K562 (cell line): ENCODE measurements around the gene TAF11. TPM values are rescaled to one million over a fixed set of nuclear protein-coding genes. Genes with fewer than 3 reads are reported as not detected.

Experiments used
- BACH1 ChIP-seq: fragments of 200-800 bp; sonication (Bioruptor generic); IDR thresholded peaks from 2 replicates; pipeline ENCODE4 v1.6.1; 2016; ENCODE audit warnings: missing genetic modification characterization, missing compliant biosample characterization
- C11orf30 ChIP-seq: fragments of 450-650 bp; IDR thresholded peaks from 2 replicates; pipeline ENCODE4 v1.6.1; 2016; ENCODE audit warnings: low read depth, mild to moderate bottlenecking
- CAMTA2 ChIP-seq: fragments of 250-450 bp; sonication (Bioruptor Pico); conservative IDR thresholded peaks from 2 replicates; pipeline ENCODE4 v1.5.1; 2022
- CHD4 ChIP-seq: fragments of 200-600 bp; sonication (generic); IDR thresholded peaks from 3 replicates; pipeline ENCODE4 v1.6.1; 2012; ENCODE audit warnings: low read depth, mild to moderate bottlenecking, mixed read lengths, low read length, inconsistent platforms; ENCODE audit not compliant: insufficient read depth, insufficient replicate concordance, poor library complexity, severe bottlenecking
- CSDE1 ChIP-seq, 2 experiments: fragments of 450-650 bp; IDR thresholded peaks; 2 replicates each; pipeline ENCODE4 v1.6.1; 2016; ENCODE audit warnings: mild to moderate bottlenecking in 1 of 2
- ID3 ChIP-seq, 2 experiments: fragments of 250-450 bp in 1 of 2; fragments of 450-650 bp in 1 of 2; sonication (Bioruptor Pico) in 1 of 2; IDR thresholded peaks; 2 replicates each; pipeline versions ENCODE4 v1.6.1 to v1.8.0; 2016 to 2021; ENCODE audit warnings: mild to moderate bottlenecking in 2 of 2, moderate library complexity in 2 of 2, missing compliant biosample characterization in 1 of 2, missing genetic modification characterization in 1 of 2
- KDM4B ChIP-seq, 2 experiments: fragments of 450-650 bp in 1 of 2; sonication (generic) in 1 of 2; IDR thresholded peaks; 2 replicates each; pipeline ENCODE4 v1.6.1; 2016 to 2017; ENCODE audit warnings: borderline replicate concordance in 2 of 2, antibody characterized with exemption in 1 of 2, low read depth in 1 of 2, mild to moderate bottlenecking in 1 of 2
- KLF1 ChIP-seq: fragments of 450-650 bp; IDR thresholded peaks from 2 replicates; pipeline ENCODE4 v1.6.1; 2016; ENCODE audit warnings: missing genetic modification characterization, missing compliant biosample characterization
- MAFK ChIP-seq: IDR thresholded peaks from 2 replicates; pipeline ENCODE4 v1.6.1; 2011; ENCODE audit warnings: low read length, improper control_type of control experiment
- NFIC ChIP-seq: fragments of 450-650 bp; IDR thresholded peaks from 2 replicates; pipeline ENCODE4 v1.6.1; 2017; ENCODE audit warnings: mild to moderate bottlenecking, inconsistent platforms
- NFRKB ChIP-seq: fragments of 450-650 bp; IDR thresholded peaks from 2 replicates; pipeline ENCODE4 v1.6.1; 2016; ENCODE audit warnings: low read depth
- PHB ChIP-seq: fragments of 250-450 bp; sonication (Bioruptor Pico); IDR thresholded peaks from 2 replicates; pipeline ENCODE4 v1.5.0; 2021
- RBM22 ChIP-seq: fragments of 200-400 bp; formaldehyde crosslinking; IDR thresholded peaks from 2 replicates; pipeline ENCODE4 v1.6.1; 2018; ENCODE audit warnings: low read length, low read depth; ENCODE audit not compliant: poor library complexity, severe bottlenecking
- SMC3 ChIP-seq: conservative IDR thresholded peaks from 2 replicates; pipeline ENCODE4 v1.6.1; 2011; ENCODE audit warnings: low read depth, low read length, improper control_type of control experiment; ENCODE audit not compliant: insufficient read depth
- SNIP1 ChIP-seq: fragments of 450-650 bp; IDR thresholded peaks from 2 replicates; pipeline ENCODE4 v1.7.1; 2017; ENCODE audit warnings: low read depth, mild to moderate bottlenecking
- STAT5A ChIP-seq: IDR thresholded peaks from 2 replicates; pipeline ENCODE4 v1.6.1; 2012; ENCODE audit warnings: low read length, inconsistent platforms, borderline replicate concordance
- XRCC5 ChIP-seq: fragments of 200-400 bp; formaldehyde crosslinking; IDR thresholded peaks from 2 replicates; pipeline ENCODE4 v1.6.1; 2017; ENCODE audit warnings: low read depth, mild to moderate bottlenecking, low read length
- ZHX1 ChIP-seq: fragments of 150-350 bp; conservative IDR thresholded peaks from 2 replicates; pipeline ENCODE4 v1.6.1; 2014; ENCODE audit warnings: low read length
- ZNF76 ChIP-seq: fragments of 250-450 bp; sonication (Bioruptor Pico); IDR thresholded peaks from 2 replicates; pipeline ENCODE4 v1.4.0; 2020; ENCODE audit warnings: mild to moderate bottlenecking, moderate library complexity, borderline replicate concordance
- polyA plus RNA-seq, 8 experiments: library from polyadenylated mRNA; depleted of rRNA in 4 of 8; stranded (reverse) in 5 of 8; unstranded in 3 of 8; fragments of >200 nt; fragmentation: Nextera tagmentation in 2 of 8; fragmentation: Illumina TruSeq in 1 of 8; extraction: Ambion mirVana in 2 of 8; extraction: Trizol in 1 of 8; gene quantifications; 2 replicates each; pipeline versions ENCODE4 v1.2.1 to v1.2.3, GENCODE V29; 2011 to 2014; ENCODE audit warnings: inconsistent platforms in 1 of 8, missing spikeins in 1 of 8
- total RNA-seq, 7 experiments: library from RNA; depleted of rRNA in 6 of 7; stranded (reverse); fragments of >200 nt in 6 of 7; fragmentation: Illumina TruSeq in 2 of 7; extraction: Trizol in 2 of 7; gene quantifications; 2 replicates each; pipeline versions ENCODE4 v1.2.1 to v1.2.3, GENCODE V29; 2011 to 2021; ENCODE audit warnings: low replicate concordance in 1 of 7
- TF ChIP-seq, protein P1 (sequence below): fragments of 200-800 bp; sonication (Bioruptor generic); IDR thresholded peaks from 2 replicates; pipeline ENCODE4 v1.6.1; 2016; ENCODE audit warnings: missing genetic modification characterization, missing compliant biosample characterization
- TF ChIP-seq, protein P2 (sequence below): sonication (generic); formaldehyde crosslinking; IDR thresholded peaks from 2 replicates; pipeline ENCODE4 v1.9.0; 2022; ENCODE audit warnings: mild to moderate bottlenecking, missing genetic modification reagents

The TAF11 gene
- total and polyA plus RNA-seq, 9 of the 15 experiments (the other 6 are each of a cell fraction or from before 2014, with no cell fraction given), result 40.9 to 91.9 (median 71.9) TPM

DNA sequence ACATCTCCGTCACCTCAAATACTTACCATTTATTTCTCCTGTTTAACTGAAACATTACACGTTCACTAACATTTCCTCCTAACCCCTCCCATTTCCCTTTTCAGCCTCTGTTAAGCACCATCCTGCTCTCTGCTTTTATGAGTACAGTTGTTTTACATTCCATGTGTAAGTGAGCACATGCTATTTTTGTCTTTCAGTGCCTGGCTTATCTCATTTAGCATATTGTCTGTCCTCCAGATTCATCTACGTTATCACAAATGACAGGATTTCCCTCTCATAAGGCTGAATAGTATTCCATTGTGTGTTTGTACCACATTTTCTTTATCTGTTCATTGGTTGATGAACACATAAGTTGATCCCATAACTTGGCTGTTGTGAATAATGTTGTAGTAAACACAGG is 22.7 kb downstream of the TAF11 start (continued):
- no peak for TF ChIP-seq MAFK
- TF ChIP-seq ID3 (CRISPR knock-in tag; IDR thresholded peaks at IDR 0.05), result no peak
- no peak for TF ChIP-seq ID3 (tag; IDR thresholded peaks at IDR 0.05)
- no peak for TF ChIP-seq KDM4B (IDR thresholded peaks at IDR 0.05; ENCODE audit: borderline replicate concordance in 2 of 2, low read depth in 1 of 2)
- TF ChIP-seq, protein P1, sequence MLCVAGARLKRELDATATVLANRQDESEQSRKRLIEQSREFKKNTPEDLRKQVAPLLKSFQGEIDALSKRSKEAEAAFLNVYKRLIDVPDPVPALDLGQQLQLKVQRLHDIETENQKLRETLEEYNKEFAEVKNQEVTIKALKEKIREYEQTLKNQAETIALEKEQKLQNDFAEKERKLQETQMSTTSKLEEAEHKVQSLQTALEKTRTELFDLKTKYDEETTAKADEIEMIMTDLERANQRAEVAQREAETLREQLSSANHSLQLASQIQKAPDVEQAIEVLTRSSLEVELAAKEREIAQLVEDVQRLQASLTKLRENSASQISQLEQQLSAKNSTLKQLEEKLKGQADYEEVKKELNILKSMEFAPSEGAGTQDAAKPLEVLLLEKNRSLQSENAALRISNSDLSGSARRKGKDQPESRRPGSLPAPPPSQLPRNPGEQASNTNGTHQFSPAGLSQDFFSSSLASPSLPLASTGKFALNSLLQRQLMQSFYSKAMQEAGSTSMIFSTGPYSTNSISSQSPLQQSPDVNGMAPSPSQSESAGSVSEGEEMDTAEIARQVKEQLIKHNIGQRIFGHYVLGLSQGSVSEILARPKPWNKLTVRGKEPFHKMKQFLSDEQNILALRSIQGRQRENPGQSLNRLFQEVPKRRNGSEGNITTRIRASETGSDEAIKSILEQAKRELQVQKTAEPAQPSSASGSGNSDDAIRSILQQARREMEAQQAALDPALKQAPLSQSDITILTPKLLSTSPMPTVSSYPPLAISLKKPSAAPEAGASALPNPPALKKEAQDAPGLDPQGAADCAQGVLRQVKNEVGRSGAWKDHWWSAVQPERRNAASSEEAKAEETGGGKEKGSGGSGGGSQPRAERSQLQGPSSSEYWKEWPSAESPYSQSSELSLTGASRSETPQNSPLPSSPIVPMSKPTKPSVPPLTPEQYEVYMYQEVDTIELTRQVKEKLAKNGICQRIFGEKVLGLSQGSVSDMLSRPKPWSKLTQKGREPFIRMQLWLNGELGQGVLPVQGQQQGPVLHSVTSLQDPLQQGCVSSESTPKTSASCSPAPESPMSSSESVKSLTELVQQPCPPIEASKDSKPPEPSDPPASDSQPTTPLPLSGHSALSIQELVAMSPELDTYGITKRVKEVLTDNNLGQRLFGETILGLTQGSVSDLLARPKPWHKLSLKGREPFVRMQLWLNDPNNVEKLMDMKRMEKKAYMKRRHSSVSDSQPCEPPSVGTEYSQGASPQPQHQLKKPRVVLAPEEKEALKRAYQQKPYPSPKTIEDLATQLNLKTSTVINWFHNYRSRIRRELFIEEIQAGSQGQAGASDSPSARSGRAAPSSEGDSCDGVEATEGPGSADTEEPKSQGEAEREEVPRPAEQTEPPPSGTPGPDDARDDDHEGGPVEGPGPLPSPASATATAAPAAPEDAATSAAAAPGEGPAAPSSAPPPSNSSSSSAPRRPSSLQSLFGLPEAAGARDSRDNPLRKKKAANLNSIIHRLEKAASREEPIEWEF, result 0 out of 2 replicates have a peak, but pooled peaks have one; percentile 49
- no peak for TF ChIP-seq NFRKB
- TF ChIP-seq RBM22, result no peak
- TF ChIP-seq CHD4, result no peak
- no peak for TF ChIP-seq ZHX1
- 0 out of 2 replicates have a peak, but pooled peaks have one; percentile 11 for TF ChIP-seq C11orf30
- no peak for TF ChIP-seq SNIP1
- no peak for TF ChIP-seq KLF1 (tag)
- no peak for TF ChIP-seq SMC3
- TF ChIP-seq ZNF76, result no peak
- TF ChIP-seq, protein P2, sequence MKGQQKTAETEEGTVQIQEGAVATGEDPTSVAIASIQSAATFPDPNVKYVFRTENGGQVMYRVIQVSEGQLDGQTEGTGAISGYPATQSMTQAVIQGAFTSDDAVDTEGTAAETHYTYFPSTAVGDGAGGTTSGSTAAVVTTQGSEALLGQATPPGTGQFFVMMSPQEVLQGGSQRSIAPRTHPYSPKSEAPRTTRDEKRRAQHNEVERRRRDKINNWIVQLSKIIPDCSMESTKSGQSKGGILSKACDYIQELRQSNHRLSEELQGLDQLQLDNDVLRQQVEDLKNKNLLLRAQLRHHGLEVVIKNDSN (CRISPR knock-in tag), result no peak
- no peak for TF ChIP-seq XRCC5
- TF ChIP-seq STAT5A, result peak; percentile 91
- no peak for TF ChIP-seq BACH1 (tag)
- no peak for TF ChIP-seq CAMTA2 (CRISPR knock-in tag)
- TF ChIP-seq PHB (CRISPR knock-in tag), result no peak
- TF ChIP-seq CSDE1 (IDR thresholded peaks at IDR 0.05), result 0 out of 4 replicates have a peak, but pooled peaks of 1 of the 2 experiments have one; percentile 46
- peak; percentile 88 for TF ChIP-seq NFIC
